ENCODE results near the gene ABHD6. TPM values are rescaled to one million over a fixed set of nuclear protein-coding genes. Genes with fewer than 3 reads are reported as not detected.
"Not testable (repeated sequence)": the region's sequence is repeated elsewhere in the genome, so short reads cannot be mapped to it uniquely, and the experiment has no call there.

ABHD6 gene
- total and polyA plus RNA-seq, 2 donors (not counting 3 experiments of a cell fraction or from before 2014, with no cell fraction given), result 5.8 to 7.5 TPM

- no peak overlapping the region for H2AFZ ChIP-seq (ENCODE audit: low read depth, low read length)
- FAIRE-seq, result no peak
- intact Hi-C loops (cut with micrococcal nuclease), result no loop called here
- CTCF ChIA-PET, result interaction anchor here (0.9 to 1.3 kb wide), 4 partner anchors 24 to 64 kb away, joined by 3 to 4 read pairs (median 4); partner anchors contain the start of genes HTD2 and RPP14
- no peak overlapping the region for H3K9ac ChIP-seq (replicated peaks; ENCODE audit: extremely low read depth, insufficient read depth, low read length)
- no peaks in the 10 kb centered on the region for H3K36me3 ChIP-seq (ENCODE audit: control insufficient read depth in 2 of 2, extremely low read depth in 1 of 2, insufficient read depth in 2 of 2, low read length in 2 of 2)
- no peak overlapping the region for H3K4me3 ChIP-seq (replicated peaks in 1 of 3; ENCODE audit: insufficient read depth in 1 of 3, low read depth in 1 of 3, low read length in 3 of 3)
- H3K27ac ChIP-seq (ENCODE audit: insufficient read depth, low read depth, low read length), result no peak overlapping the region
- POLR2A ChIA-PET, result no interaction called here
- no peak for DNase-seq (ENCODE audit: low read depth, low spot score)
- no TSS peak for BruUV-seq (replicated peaks)
- no peak for TF ChIP-seq EZH2 (IDR thresholded peaks at IDR 0.05; ENCODE audit: borderline replicate concordance, low read depth, low read length, severe bottlenecking)
- TF ChIP-seq MAX (IDR thresholded peaks at IDR 0.05; ENCODE audit: insufficient read depth, insufficient read length), result no peak
- TF ChIP-seq MYC (IDR thresholded peaks at IDR 0.05; ENCODE audit: low read depth, low read length), result no peak
- TF ChIP-seq CTCF (IDR thresholded peaks at IDR 0.05; ENCODE audit: extremely low read depth in 1 of 2, insufficient read depth in 1 of 2, low read depth in 1 of 2, low read length in 2 of 2), result no peak
- no peak for TF ChIP-seq POLR2A (IDR thresholded peaks at IDR 0.05; ENCODE audit: low read depth, low read length)
- TF ChIP-seq POLR2AphosphoS5 (IDR thresholded peaks at IDR 0.05; ENCODE audit: insufficient read depth, low read depth, low read length), result no peak
- no peaks in the 10 kb centered on the region for H3K27me3 ChIP-seq (ENCODE audit: control insufficient read depth in 2 of 2, insufficient read depth in 2 of 2, low read length in 2 of 2)
- no peaks in the 10 kb centered on the region for H3K9me1 ChIP-seq (replicated peaks; ENCODE audit: control insufficient read depth, extremely low read depth, insufficient read depth, low read length)
- no peaks in the 10 kb centered on the region for H3K79me2 ChIP-seq (ENCODE audit: control insufficient read depth, insufficient read depth, low read length)
- no peaks in the 10 kb centered on the region for H3K4me1 ChIP-seq (ENCODE audit: control insufficient read depth, extremely low read depth, insufficient read depth, low read length)
- H3K4me2 ChIP-seq (ENCODE audit: insufficient read depth, low read length), result no peak overlapping the region
- H4K20me1 ChIP-seq (replicated peaks; ENCODE audit: control insufficient read depth, extremely low read depth, insufficient read depth, low read length), result no peaks in the 10 kb centered on the region
- no peaks in the 10 kb centered on the region for H3K9me3 ChIP-seq (replicated peaks; ENCODE audit: control insufficient read depth, insufficient read depth, low read length)
- dilution Hi-C loops (cut with MboI; ENCODE audit: extremely low pct_ligation_motif_present, low sequenced_read_pairs), result no loop called here
Observed at GRCh38 chr3:58242340-58242739, 4.7 kb downstream of the ABHD6 start.

- H3K9me3 ChIP-seq (replicated peaks; ENCODE audit: control insufficient read depth, insufficient read depth, low read length); FAIRE-seq; dilution Hi-C loops (cut with MboI; ENCODE audit: extremely low pct_ligation_motif_present, low sequenced_read_pairs); H3K4me3 ChIP-seq (replicated peaks in 1 of 3; ENCODE audit: insufficient read depth in 1 of 3, low read depth in 1 of 3, low read length in 3 of 3); H3K27me3 ChIP-seq (ENCODE audit: control insufficient read depth in 2 of 2, insufficient read depth in 2 of 2, low read length in 2 of 2); BruUV-seq (replicated peaks); H3K36me3 ChIP-seq (ENCODE audit: control insufficient read depth in 2 of 2, extremely low read depth in 1 of 2, insufficient read depth in 2 of 2, low read length in 2 of 2); H4K20me1 ChIP-seq (replicated peaks; ENCODE audit: control insufficient read depth, extremely low read depth, insufficient read depth, low read length); DNase-seq (ENCODE audit: low read depth, low spot score); H3K27ac ChIP-seq (ENCODE audit: insufficient read depth, low read depth, low read length); H3K4me1 ChIP-seq (ENCODE audit: control insufficient read depth, extremely low read depth, insufficient read depth, low read length); H3K79me2 ChIP-seq (ENCODE audit: control insufficient read depth, insufficient read depth, low read length); POLR2A ChIA-PET; intact Hi-C loops (cut with micrococcal nuclease); H2AFZ ChIP-seq (ENCODE audit: low read depth, low read length); H3K4me2 ChIP-seq (ENCODE audit: insufficient read depth, low read length); H3K9me1 ChIP-seq (replicated peaks; ENCODE audit: control insufficient read depth, extremely low read depth, insufficient read depth, low read length); H3K9ac ChIP-seq (replicated peaks; ENCODE audit: extremely low read depth, insufficient read depth, low read length): not testable (repeated sequence)
- CTCF ChIA-PET, result interaction anchor here (0.9 to 1.1 kb wide), 2 partner anchors 26 to 55 kb away, joined by 3 to 4 read pairs; no protein-coding TSS in a partner anchor
Observed at GRCh38 chr3:58242860-58243259, 5.3 kb downstream of the ABHD6 start.
